NCI-H128 (cell line): ENCODE results near the gene TGFBR3.

ENCODE experiments used
- DNase-seq: peaks from one replicate; lab custom pipeline; 2025; ENCODE audit not compliant: unreplicated experiment; lab: John Stamatoyannopoulos, UW

Gene TGFBR3

GRCh38 chr1:91803847-91804545, 82.0 kb downstream of the TGFBR3 start:
- DNase-seq, result no peak

- no peak for DNase-seq
Observed at GRCh38 chr1:91803123-91803522, 82.8 kb downstream of the TGFBR3 start.

- no peak for DNase-seq
Observed at GRCh38 chr1:91801496-91802115, 84.3 kb downstream of the TGFBR3 start.

GRCh38 chr1:91799863-91800262, 86.1 kb downstream of the TGFBR3 start:
- DNase-seq, result no peak

GRCh38 chr1:91799159-91799558, 86.8 kb downstream of the TGFBR3 start:
- DNase-seq, result no peak

- DNase-seq, result no peak
Observed at GRCh38 chr1:91798740-91799139, 87.2 kb downstream of the TGFBR3 start.

- no peak for DNase-seq
Observed at GRCh38 chr1:91798241-91798648, 87.7 kb downstream of the TGFBR3 start.

GRCh38 chr1:91797164-91797563, 88.8 kb downstream of the TGFBR3 start:
- no peak for DNase-seq

GRCh38 chr1:91796390-91796654, 89.6 kb downstream of the TGFBR3 start:
- DNase-seq, result no peak

GRCh38 chr1:91795591-91796389, 90.2 kb downstream of the TGFBR3 start:
- DNase-seq, result no peak

GRCh38 chr1:91793877-91794276, 92.1 kb downstream of the TGFBR3 start:
- DNase-seq, result no peak

GRCh38 chr1:91793189-91793588, 92.8 kb downstream of the TGFBR3 start:
- no peak for DNase-seq

GRCh38 chr1:91792489-91793071, 93.4 kb downstream of the TGFBR3 start:
- DNase-seq, result no peak

GRCh38 chr1:91791691-91792488, 94.1 kb downstream of the TGFBR3 start:
- no peak for DNase-seq

GRCh38 chr1:91791103-91791502, 94.8 kb downstream of the TGFBR3 start:
- DNase-seq, result no peak

- no peak for DNase-seq
Observed at GRCh38 chr1:91790392-91790791, 95.6 kb downstream of the TGFBR3 start.

- DNase-seq, result no peak
Observed at GRCh38 chr1:91789273-91789997, 96.5 kb downstream of the TGFBR3 start.

- DNase-seq, result no peak
Observed at GRCh38 chr1:91787919-91788318, 98.0 kb downstream of the TGFBR3 start.

GRCh38 chr1:91784616-91785015, 101.3 kb downstream of the TGFBR3 start:
- no peak for DNase-seq

- DNase-seq, result no peak
Observed at GRCh38 chr1:91784191-91784590, 101.8 kb downstream of the TGFBR3 start.
